A673 (cell line): ENCODE measurements around the gene ZFP36L2.

Experiments used
- EZH2 ChIP-seq: fragments of 200-600 bp; sonication (generic); IDR thresholded peaks from 2 replicates; pipeline ENCODE4 v1.6.1; 2017; ENCODE audit warnings: borderline replicate concordance, low read depth, mild to moderate bottlenecking, mixed read lengths, antibody characterized with exemption, low read length; ENCODE audit not compliant: poor library complexity, severe bottlenecking
- TF ChIP-seq, protein P1 (sequence below): fragments of 300-800, 200-600 bp; sonication (generic); conservative IDR thresholded peaks from 2 replicates; pipeline ENCODE4 v1.5.1; 2017; ENCODE audit warnings: low read depth, mild to moderate bottlenecking, antibody characterized with exemption, low read length, moderate library complexity, mixed read lengths

GRCh38 chr2:43230951-43231827 lies 4.8 kb upstream of the ZFP36L2 start:
- TF ChIP-seq, protein P1, sequence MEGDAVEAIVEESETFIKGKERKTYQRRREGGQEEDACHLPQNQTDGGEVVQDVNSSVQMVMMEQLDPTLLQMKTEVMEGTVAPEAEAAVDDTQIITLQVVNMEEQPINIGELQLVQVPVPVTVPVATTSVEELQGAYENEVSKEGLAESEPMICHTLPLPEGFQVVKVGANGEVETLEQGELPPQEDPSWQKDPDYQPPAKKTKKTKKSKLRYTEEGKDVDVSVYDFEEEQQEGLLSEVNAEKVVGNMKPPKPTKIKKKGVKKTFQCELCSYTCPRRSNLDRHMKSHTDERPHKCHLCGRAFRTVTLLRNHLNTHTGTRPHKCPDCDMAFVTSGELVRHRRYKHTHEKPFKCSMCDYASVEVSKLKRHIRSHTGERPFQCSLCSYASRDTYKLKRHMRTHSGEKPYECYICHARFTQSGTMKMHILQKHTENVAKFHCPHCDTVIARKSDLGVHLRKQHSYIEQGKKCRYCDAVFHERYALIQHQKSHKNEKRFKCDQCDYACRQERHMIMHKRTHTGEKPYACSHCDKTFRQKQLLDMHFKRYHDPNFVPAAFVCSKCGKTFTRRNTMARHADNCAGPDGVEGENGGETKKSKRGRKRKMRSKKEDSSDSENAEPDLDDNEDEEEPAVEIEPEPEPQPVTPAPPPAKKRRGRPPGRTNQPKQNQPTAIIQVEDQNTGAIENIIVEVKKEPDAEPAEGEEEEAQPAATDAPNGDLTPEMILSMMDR, result no peak
- TF ChIP-seq EZH2, result no peak
